ENCODE measurements around the gene SLC66A1.
"Not testable (repeated sequence)": the region's sequence is repeated elsewhere in the genome, so short reads cannot be mapped to it uniquely, and the experiment has no call there.

The SLC66A1 gene

GRCh38 chr1:19283891-19284290 is 28.2 kb upstream of the SLC66A1 start:
- H3K79me2 ChIP-seq (ENCODE audit: low read length): no peaks in the 10 kb centered on the region
- no peaks in the 10 kb centered on the region for H3K9me3 ChIP-seq (ENCODE audit: insufficient read depth, low read length)
- no peaks in the 10 kb centered on the region for H4K20me1 ChIP-seq (ENCODE audit: insufficient read depth, low read length)
- no peak overlapping the region for H3K4me3 ChIP-seq (ENCODE audit: low read length)
- TF ChIP-seq EZH2phosphoT487 (IDR thresholded peaks at IDR 0.05; ENCODE audit: low read depth): no peak
- TF ChIP-seq, protein P1, sequence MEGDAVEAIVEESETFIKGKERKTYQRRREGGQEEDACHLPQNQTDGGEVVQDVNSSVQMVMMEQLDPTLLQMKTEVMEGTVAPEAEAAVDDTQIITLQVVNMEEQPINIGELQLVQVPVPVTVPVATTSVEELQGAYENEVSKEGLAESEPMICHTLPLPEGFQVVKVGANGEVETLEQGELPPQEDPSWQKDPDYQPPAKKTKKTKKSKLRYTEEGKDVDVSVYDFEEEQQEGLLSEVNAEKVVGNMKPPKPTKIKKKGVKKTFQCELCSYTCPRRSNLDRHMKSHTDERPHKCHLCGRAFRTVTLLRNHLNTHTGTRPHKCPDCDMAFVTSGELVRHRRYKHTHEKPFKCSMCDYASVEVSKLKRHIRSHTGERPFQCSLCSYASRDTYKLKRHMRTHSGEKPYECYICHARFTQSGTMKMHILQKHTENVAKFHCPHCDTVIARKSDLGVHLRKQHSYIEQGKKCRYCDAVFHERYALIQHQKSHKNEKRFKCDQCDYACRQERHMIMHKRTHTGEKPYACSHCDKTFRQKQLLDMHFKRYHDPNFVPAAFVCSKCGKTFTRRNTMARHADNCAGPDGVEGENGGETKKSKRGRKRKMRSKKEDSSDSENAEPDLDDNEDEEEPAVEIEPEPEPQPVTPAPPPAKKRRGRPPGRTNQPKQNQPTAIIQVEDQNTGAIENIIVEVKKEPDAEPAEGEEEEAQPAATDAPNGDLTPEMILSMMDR (IDR thresholded peaks at IDR 0.05; ENCODE audit: low read depth, low read length): no peak
- no peak overlapping the region for H2AFZ ChIP-seq (ENCODE audit: low read depth, low read length)
- H3K9ac ChIP-seq (ENCODE audit: low read length): no peak overlapping the region
- H3K4me1 ChIP-seq (ENCODE audit: low read length): no peaks in the 10 kb centered on the region
- H3K4me2 ChIP-seq (ENCODE audit: low read length): no peak overlapping the region
- H3K27ac ChIP-seq (ENCODE audit: low read length): no peak overlapping the region
- H3K27me3 ChIP-seq (ENCODE audit: low read depth, low read length): no peaks in the 10 kb centered on the region
- H3K36me3 ChIP-seq (replicated peaks; ENCODE audit: low read depth, low read length): no peaks in the 10 kb centered on the region

DNA sequence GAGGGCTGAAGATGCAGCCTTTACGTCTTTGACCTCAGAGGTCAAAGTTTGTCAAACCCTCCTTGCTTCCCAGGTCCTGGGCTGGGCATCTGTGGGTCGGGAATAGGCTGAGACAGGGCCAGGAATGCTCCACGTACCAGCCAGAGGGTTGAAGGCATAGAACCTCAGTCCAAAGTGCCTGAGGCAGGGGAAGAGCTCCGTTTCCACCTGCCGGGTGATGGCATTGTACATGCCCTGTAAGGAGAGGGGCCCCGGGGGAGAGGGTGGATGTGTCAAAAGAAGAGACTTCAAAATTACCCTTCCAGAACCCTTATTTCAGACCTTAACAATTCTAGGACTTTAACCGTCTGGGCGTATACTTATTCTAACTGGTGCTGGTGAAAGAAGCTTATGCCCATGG is 27.2 kb upstream of the SLC66A1 start:
- TF ChIP-seq, protein P1 (IDR thresholded peaks at IDR 0.05; ENCODE audit: low read depth, low read length): no peak
- TF ChIP-seq EZH2phosphoT487 (IDR thresholded peaks at IDR 0.05; ENCODE audit: low read depth): no peak
- H4K20me1 ChIP-seq (ENCODE audit: insufficient read depth, low read length): no peaks in the 10 kb centered on the region
- H3K9ac ChIP-seq (ENCODE audit: low read length): no peak overlapping the region
- no peak overlapping the region for H2AFZ ChIP-seq (ENCODE audit: low read depth, low read length)
- H3K36me3 ChIP-seq (replicated peaks; ENCODE audit: low read depth, low read length): no peaks in the 10 kb centered on the region
- no peak overlapping the region for H3K27ac ChIP-seq (ENCODE audit: low read length)
- no peaks in the 10 kb centered on the region for H3K79me2 ChIP-seq (ENCODE audit: low read length)
- H3K9me3 ChIP-seq (ENCODE audit: insufficient read depth, low read length): no peaks in the 10 kb centered on the region
- no peak overlapping the region for H3K4me2 ChIP-seq (ENCODE audit: low read length)
- H3K4me1 ChIP-seq (ENCODE audit: low read length): no peaks in the 10 kb centered on the region
- no peak overlapping the region for H3K4me3 ChIP-seq (ENCODE audit: low read length)
- H3K27me3 ChIP-seq (ENCODE audit: low read depth, low read length): no peaks in the 10 kb centered on the region

DNA sequence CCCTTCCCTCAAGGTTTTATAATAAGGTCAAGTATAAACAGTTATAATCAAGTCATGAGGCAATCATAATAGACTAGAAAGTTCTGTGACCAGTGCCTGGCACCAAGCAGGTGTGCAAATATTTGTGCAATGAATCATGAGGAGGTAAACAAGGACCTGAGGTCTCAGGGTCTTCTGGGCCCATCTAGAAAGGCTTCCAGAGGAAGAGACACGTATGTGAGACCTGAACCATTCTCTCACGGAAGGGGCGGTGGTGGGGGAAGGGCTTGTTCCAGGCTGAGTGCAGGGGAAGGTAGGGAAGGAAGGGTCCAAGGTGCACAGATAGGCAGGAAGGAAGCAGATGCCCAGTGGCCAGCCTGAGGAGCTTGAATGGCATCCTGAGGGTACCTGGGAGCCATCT is 26.8 kb upstream of the SLC66A1 start:
- not testable (repeated sequence) for H4K20me1 ChIP-seq (ENCODE audit: insufficient read depth, low read length); H3K4me1 ChIP-seq (ENCODE audit: low read length); H3K9me3 ChIP-seq (ENCODE audit: insufficient read depth, low read length); H3K36me3 ChIP-seq (replicated peaks; ENCODE audit: low read depth, low read length); H3K27ac ChIP-seq (ENCODE audit: low read length); H3K79me2 ChIP-seq (ENCODE audit: low read length); H3K4me2 ChIP-seq (ENCODE audit: low read length); H3K9ac ChIP-seq (ENCODE audit: low read length); H3K4me3 ChIP-seq (ENCODE audit: low read length); H2AFZ ChIP-seq (ENCODE audit: low read depth, low read length); H3K27me3 ChIP-seq (ENCODE audit: low read depth, low read length)

DNA sequence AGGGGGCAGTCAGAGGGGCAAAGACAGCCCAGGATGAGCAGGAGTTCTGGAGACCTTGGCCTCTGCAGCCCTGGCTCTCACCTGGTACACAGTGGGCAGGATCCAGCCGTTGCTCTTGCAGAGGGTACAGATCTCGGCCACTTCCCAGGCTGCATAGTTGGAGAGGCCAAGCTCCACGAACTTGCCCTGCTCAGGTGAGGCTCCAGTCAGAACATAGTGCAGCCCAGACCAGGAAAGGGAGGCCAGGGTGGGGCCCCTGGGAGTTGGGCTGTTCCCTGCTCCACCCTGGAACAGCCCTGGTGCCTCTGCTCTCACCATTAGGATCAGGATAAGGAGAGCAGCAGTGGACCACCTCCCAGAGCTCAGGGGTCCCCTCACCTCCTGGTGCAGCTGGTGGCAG is 26.3 kb upstream of the SLC66A1 start:
- not testable (repeated sequence) for H3K4me2 ChIP-seq (ENCODE audit: low read length); H2AFZ ChIP-seq (ENCODE audit: low read depth, low read length); H3K9me3 ChIP-seq (ENCODE audit: insufficient read depth, low read length); H3K27ac ChIP-seq (ENCODE audit: low read length); H4K20me1 ChIP-seq (ENCODE audit: insufficient read depth, low read length); H3K79me2 ChIP-seq (ENCODE audit: low read length); H3K4me1 ChIP-seq (ENCODE audit: low read length); H3K4me3 ChIP-seq (ENCODE audit: low read length); H3K27me3 ChIP-seq (ENCODE audit: low read depth, low read length); H3K36me3 ChIP-seq (replicated peaks; ENCODE audit: low read depth, low read length); H3K9ac ChIP-seq (ENCODE audit: low read length)

DNA sequence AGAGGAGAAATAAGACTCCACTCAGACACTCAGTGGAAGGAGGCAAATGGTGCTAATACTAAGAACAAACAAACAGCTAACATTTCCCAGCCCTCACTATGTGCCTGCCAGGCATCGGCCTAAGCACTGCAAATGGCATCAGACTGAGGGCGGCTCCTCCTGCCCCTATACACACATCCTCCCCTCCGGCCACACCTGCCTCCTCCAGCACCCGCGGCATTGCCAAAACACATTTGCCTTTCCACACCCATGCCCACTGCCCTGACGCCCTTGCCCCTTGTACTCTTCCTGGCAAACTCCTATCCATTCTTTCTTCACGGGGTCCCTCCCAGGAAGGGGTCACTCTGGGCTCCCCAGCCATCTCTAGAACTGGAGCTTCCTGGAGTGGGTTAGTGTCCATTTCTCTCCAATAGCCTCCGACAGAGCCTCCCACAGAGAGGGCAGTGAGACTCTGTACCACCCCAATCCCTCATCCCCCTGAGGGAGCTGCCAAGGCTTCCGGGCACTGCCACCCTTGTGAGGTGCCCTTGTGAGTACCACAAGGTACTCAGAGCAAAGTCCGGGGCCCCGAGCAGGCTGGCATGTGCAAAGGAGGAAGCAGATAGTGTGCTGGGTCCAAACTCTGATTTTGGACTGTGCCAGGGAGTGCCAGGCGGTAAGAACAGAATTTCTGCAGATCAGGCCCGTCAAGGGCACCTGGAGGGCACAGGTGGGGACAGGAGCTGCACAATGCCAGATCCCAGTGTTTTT is 24.5 kb upstream of the SLC66A1 start:
- Histone ChIP-seq H3K27ac (ENCODE audit: low read length) (no peak overlapping the region), H3K4me1 (ENCODE audit: low read length) (no peaks in the 10 kb centered on the region), H3K9ac (ENCODE audit: low read length) (no peak overlapping the region), H2AFZ (ENCODE audit: low read depth, low read length) (no peak overlapping the region), H3K36me3 (replicated peaks; ENCODE audit: low read depth, low read length) (no peaks in the 10 kb centered on the region), H3K4me2 (ENCODE audit: low read length) (no peak overlapping the region), H4K20me1 (ENCODE audit: insufficient read depth, low read length) (no peaks in the 10 kb centered on the region), H3K4me3 (ENCODE audit: low read length) (no peak overlapping the region), H3K79me2 (ENCODE audit: low read length) (no peaks in the 10 kb centered on the region), H3K9me3 (ENCODE audit: insufficient read depth, low read length) (no peaks in the 10 kb centered on the region), H3K27me3 (ENCODE audit: low read depth, low read length) (no peaks in the 10 kb centered on the region)
- no peak for TF ChIP-seq EZH2phosphoT487 (IDR thresholded peaks at IDR 0.05; ENCODE audit: low read depth)

GRCh38 chr1:19288324-19289241 is 23.5 kb upstream of the SLC66A1 start, which contains the start of gene AKR7A3:
Gene AKR7A3 (minus strand): TSS chr1:19288770. CDS start chr1:19288709, 61 bp downstream.
- H3K9me3 ChIP-seq (ENCODE audit: insufficient read depth, low read length); H4K20me1 ChIP-seq (ENCODE audit: insufficient read depth, low read length); H3K79me2 ChIP-seq (ENCODE audit: low read length); H3K4me1 ChIP-seq (ENCODE audit: low read length); H2AFZ ChIP-seq (ENCODE audit: low read depth, low read length); H3K4me2 ChIP-seq (ENCODE audit: low read length); H3K36me3 ChIP-seq (replicated peaks; ENCODE audit: low read depth, low read length); H3K4me3 ChIP-seq (ENCODE audit: low read length); H3K27me3 ChIP-seq (ENCODE audit: low read depth, low read length); H3K27ac ChIP-seq (ENCODE audit: low read length); H3K9ac ChIP-seq (ENCODE audit: low read length): not testable (repeated sequence)

Data from OCI-LY3 (cell line).